Fibroblast of lung (primary cell): ENCODE measurements around the gene TIAM1. TPM values are rescaled to one million over a fixed set of nuclear protein-coding genes. Genes with fewer than 3 reads are reported as not detected.

ENCODE experiments used
- DNase-seq, 2 donors: peaks; one replicate each; pipeline versions ENCODE4 v3.0.0 to v3.0.0-alpha.2; 2010; ENCODE audit warnings: low read depth in 2 of 2
- H2AFZ ChIP-seq: 2 replicates; pipeline ENCODE4 v1.5.1; 2012; ENCODE audit warnings: low read length, control low read depth, inconsistent platforms
- H3K27ac ChIP-seq: 2 replicates; pipeline ENCODE4 v1.5.1; 2011; ENCODE audit warnings: low read length, control low read depth; ENCODE audit not compliant: insufficient read depth
- H3K27me3 ChIP-seq: 2 replicates; pipeline ENCODE4 v1.5.1; 2011; ENCODE audit warnings: mild to moderate bottlenecking, low read length; ENCODE audit not compliant: control insufficient read depth, insufficient read depth
- H3K36me3 ChIP-seq: 2 replicates; pipeline ENCODE4 v1.5.1; 2011; ENCODE audit warnings: low read length; ENCODE audit not compliant: control insufficient read depth, insufficient read depth
- H3K4me1 ChIP-seq: 2 replicates; pipeline ENCODE4 v1.5.1; 2011; ENCODE audit warnings: low read length; ENCODE audit not compliant: control insufficient read depth, insufficient read depth; ENCODE audit errors: extremely low read depth
- H3K4me2 ChIP-seq: 2 replicates; pipeline ENCODE4 v1.5.1; 2011; ENCODE audit warnings: low read length, control low read depth; ENCODE audit not compliant: insufficient read depth; ENCODE audit errors: extremely low read depth
- H3K4me3 ChIP-seq, 4 experiments: fragments of 200-600 bp in 1 of 4; sonication (generic) in 1 of 4; replicated peaks in 1 of 4; 2 replicates each; pipeline ENCODE4 v1.5.1; 2011 to 2016; ENCODE audit warnings: low read length in 4 of 4, low read depth in 3 of 4, mild to moderate bottlenecking in 3 of 4, control low read depth in 2 of 4, inconsistent platforms in 1 of 4, mixed read lengths in 1 of 4; ENCODE audit not compliant: insufficient read depth in 1 of 4; ENCODE audit errors: control extremely low read depth in 1 of 4
- H3K79me2 ChIP-seq: 2 replicates; pipeline ENCODE4 v1.5.1; 2012; ENCODE audit warnings: mild to moderate bottlenecking, low read length, inconsistent platforms; ENCODE audit not compliant: control insufficient read depth, insufficient read depth
- H3K9ac ChIP-seq: 2 replicates; pipeline ENCODE4 v1.5.1; 2011; ENCODE audit warnings: mild to moderate bottlenecking, low read length, control low read depth; ENCODE audit not compliant: insufficient read depth
- H3K9me3 ChIP-seq: 2 replicates; pipeline ENCODE4 v1.5.1; 2012; ENCODE audit warnings: low read depth, low read length; ENCODE audit not compliant: control insufficient read depth, insufficient read depth
- H4K20me1 ChIP-seq: 2 replicates; pipeline ENCODE4 v1.5.1; 2011; ENCODE audit warnings: low read length; ENCODE audit not compliant: control insufficient read depth, insufficient read depth; ENCODE audit errors: extremely low read depth
- CTCF ChIP-seq, 2 donors: IDR thresholded peaks in 1 of 2; conservative IDR thresholded peaks in 1 of 2; 1 replicate in 1 of 2; 2 replicates in 1 of 2; pipeline ENCODE4 v1.5.1; 2011 to 2012; ENCODE audit warnings: low read length in 2 of 2, control low read depth in 1 of 2, inconsistent platforms in 1 of 2, low read depth in 1 of 2, mild to moderate bottlenecking in 1 of 2
- EZH2 ChIP-seq: IDR thresholded peaks from 2 replicates; pipeline ENCODE4 v1.5.1; 2012; ENCODE audit warnings: low read length, control low read depth, mild to moderate bottlenecking; ENCODE audit errors: missing control alignments
- polyA plus RNA-seq, 2 donors: library from polyadenylated mRNA; depleted of rRNA in 1 of 2; stranded (reverse) in 1 of 2; unstranded in 1 of 2; fragments of >200 nt; gene quantifications; 2 replicates each; pipeline ENCODE4 v1.2.1, GENCODE V29; 2011 to 2012; ENCODE audit warnings: missing spikeins in 1 of 2
- total RNA-seq: library from RNA; depleted of rRNA; stranded (reverse); fragments of >200 nt; gene quantifications from 2 replicates; pipeline ENCODE4 v1.2.1, GENCODE V29; 2014

Gene TIAM1
- total and polyA plus RNA-seq, 2 donors (not counting 1 experiment from before 2014, with no cell fraction given), result under 0.01 to 0.52 TPM

- no peaks in the 10 kb centered on the region for H3K9me3 ChIP-seq
- no peaks in the 10 kb centered on the region for H3K4me1 ChIP-seq
- no peak overlapping the region for H3K4me3 ChIP-seq
- no peak for DNase-seq
- no peak overlapping the region for H3K27ac ChIP-seq
- TF ChIP-seq EZH2 (no peak), CTCF (conservative IDR thresholded peaks at IDR 0.05 in 1 of 2, IDR thresholded peaks at IDR 0.05 in 1 of 2; ENCODE audit: low read depth in 1 of 2, low read length in 2 of 2) (no peak)
- H3K36me3 ChIP-seq, result no peaks in the 10 kb centered on the region
- H3K9ac ChIP-seq, result no peak overlapping the region
- no peak overlapping the region for H2AFZ ChIP-seq
- H3K27me3 ChIP-seq, result no peaks in the 10 kb centered on the region
- H3K79me2 ChIP-seq, result no peaks in the 10 kb centered on the region
- no peaks in the 10 kb centered on the region for H4K20me1 ChIP-seq
- H3K4me2 ChIP-seq, result no peak overlapping the region
Observed at GRCh38 chr21:31110430-31110829, 233.6 kb downstream of the TIAM1 start.

GRCh38 chr21:31107871-31108270 is 236.2 kb downstream of the TIAM1 start:
- no peaks in the 10 kb centered on the region for H3K4me1 ChIP-seq

GRCh38 chr21:31107176-31107785 is 236.8 kb downstream of the TIAM1 start:
- H3K27me3 ChIP-seq, result no peaks in the 10 kb centered on the region
- H4K20me1 ChIP-seq, result no peaks in the 10 kb centered on the region
- peak in 1 of 2 donors; percentile 29 for DNase-seq
- H3K4me1 ChIP-seq, result no peaks in the 10 kb centered on the region
- H3K79me2 ChIP-seq, result no peaks in the 10 kb centered on the region
- H3K9me3 ChIP-seq, result no peaks in the 10 kb centered on the region
- no peaks in the 10 kb centered on the region for H3K36me3 ChIP-seq
- no peak overlapping the region for H3K27ac ChIP-seq
- no peak overlapping the region for H3K4me2 ChIP-seq
- no peak overlapping the region for H3K9ac ChIP-seq
- no peak overlapping the region for H3K4me3 ChIP-seq
- TF ChIP-seq EZH2 (no peak), CTCF (conservative IDR thresholded peaks at IDR 0.05 in 1 of 2, IDR thresholded peaks at IDR 0.05 in 1 of 2; ENCODE audit: low read depth in 1 of 2, low read length in 2 of 2) (no peak)
- no peak overlapping the region for H2AFZ ChIP-seq

More at GRCh38 chr21:31107871-31108270, 236.2 kb downstream of the TIAM1 start:
- Histone ChIP-seq H3K9ac (no peak overlapping the region), H3K36me3 (no peaks in the 10 kb centered on the region), H3K4me2 (no peak overlapping the region), H4K20me1 (no peaks in the 10 kb centered on the region), H3K79me2 (no peaks in the 10 kb centered on the region), H2AFZ (no peak overlapping the region), H3K9me3 (no peaks in the 10 kb centered on the region), H3K4me3 (no peak overlapping the region), H3K27ac (no peak overlapping the region), H3K27me3 (no peaks in the 10 kb centered on the region)
- TF ChIP-seq EZH2 (no peak), CTCF (conservative IDR thresholded peaks at IDR 0.05 in 1 of 2, IDR thresholded peaks at IDR 0.05 in 1 of 2; ENCODE audit: low read depth in 1 of 2, low read length in 2 of 2) (no peak)
- no peak for DNase-seq
